Progenitor cell of endocrine pancreas (in vitro differentiated cells): ENCODE data around the gene ZBTB46. TPM values are rescaled to one million over a fixed set of nuclear protein-coding genes. Genes with fewer than 3 reads are reported as not detected.

Experiments used
- DNase-seq: peaks from one replicate; pipeline ENCODE4 v3.0.0; 2021; ENCODE audit warnings: low spot score; ENCODE audit not compliant: unreplicated experiment
- H3K27ac Mint-ChIP-seq: 2 replicates; pipeline ENCODE4 v1.8.0; 2021; ENCODE audit warnings: mild to moderate bottlenecking, moderate library complexity, mixed read lengths
- H3K27me3 Mint-ChIP-seq: 2 replicates; pipeline ENCODE4 v1.8.0; 2021; ENCODE audit warnings: mixed read lengths
- H3K36me3 Mint-ChIP-seq: 2 replicates; pipeline ENCODE4 v1.8.0; 2022; ENCODE audit warnings: mixed read lengths; ENCODE audit not compliant: insufficient read depth
- H3K4me1 Mint-ChIP-seq: 2 replicates; pipeline ENCODE4 v1.8.0; 2021; ENCODE audit warnings: low read depth, mixed read lengths
- H3K4me3 Mint-ChIP-seq: 2 replicates; pipeline ENCODE4 v1.8.0; 2021; ENCODE audit warnings: low read depth, mild to moderate bottlenecking, moderate library complexity, mixed read lengths
- H3K9me3 Mint-ChIP-seq: 2 replicates; pipeline ENCODE4 v1.8.0; 2021; ENCODE audit warnings: low read depth, mixed read lengths
- CTCF ChIP-seq: fragments of 200-600 bp; sonication (generic); IDR thresholded peaks from one replicate; pipeline ENCODE4 v1.5.0; 2021; ENCODE audit warnings: antibody characterized with exemption, mild to moderate bottlenecking; ENCODE audit not compliant: unreplicated experiment
- total RNA-seq: library from RNA; stranded (reverse); gene quantifications from 2 replicates; pipeline ENCODE4 v1.2.1, GENCODE V29; 2021

The ZBTB46 gene
- total RNA-seq, 1 donor from 2014 or later: 31.2 TPM

- no peak for TF ChIP-seq CTCF
- Mint-ChIP-seq H3K36me3 (peaks cover 2% of the 10 kb centered on the region), H3K9me3 (no peaks in the 10 kb centered on the region), H3K27ac (no peak overlapping the region), H3K4me3 (no peak overlapping the region), H3K4me1 (peaks cover 19% of the 10 kb centered on the region), H3K27me3 (no peaks in the 10 kb centered on the region)
- no peak for DNase-seq
These were observed 8.8 kb downstream of the ZBTB46 start for GRCh38 chr20:63822276-63822696.

GRCh38 chr20:63821811-63822210 is 9.3 kb downstream of the ZBTB46 start:
- Mint-ChIP-seq H3K27me3 (no peaks in the 10 kb centered on the region), H3K36me3 (peaks cover 2% of the 10 kb centered on the region), H3K27ac (no peak overlapping the region), H3K4me3 (no peak overlapping the region), H3K4me1 (peaks cover 19% of the 10 kb centered on the region), H3K9me3 (no peaks in the 10 kb centered on the region)
- DNase-seq: no peak
- TF ChIP-seq CTCF: no peak

GRCh38 chr20:63819224-63819921 is 11.7 kb downstream of the ZBTB46 start:
- H3K4me3 Mint-ChIP-seq: no peak overlapping the region
- H3K27me3 Mint-ChIP-seq: no peaks in the 10 kb centered on the region
- peak; percentile 18 for TF ChIP-seq CTCF
- H3K9me3 Mint-ChIP-seq: no peaks in the 10 kb centered on the region
- H3K36me3 Mint-ChIP-seq: peaks cover 2% of the 10 kb centered on the region
- H3K27ac Mint-ChIP-seq: peak overlapping the region; percentile 39
- no peak for DNase-seq
- H3K4me1 Mint-ChIP-seq: peaks cover 16% of the 10 kb centered on the region

GRCh38 chr20:63815615-63816253 is 15.3 kb downstream of the ZBTB46 start:
- no peaks in the 10 kb centered on the region for H3K9me3 Mint-ChIP-seq
- no peak for DNase-seq
- H3K27me3 Mint-ChIP-seq: no peaks in the 10 kb centered on the region
- TF ChIP-seq CTCF: no peak
- H3K4me3 Mint-ChIP-seq: no peak overlapping the region
- H3K27ac Mint-ChIP-seq: no peak overlapping the region
- peaks cover 7% of the 10 kb centered on the region for H3K4me1 Mint-ChIP-seq
- H3K36me3 Mint-ChIP-seq: no peaks in the 10 kb centered on the region

- Mint-ChIP-seq H3K4me3 (no peak overlapping the region), H3K27ac (peak overlapping the region; percentile 20), H3K27me3 (no peaks in the 10 kb centered on the region), H3K36me3 (no peaks in the 10 kb centered on the region), H3K9me3 (no peaks in the 10 kb centered on the region), H3K4me1 (peaks cover 8% of the 10 kb centered on the region)
- DNase-seq: no peak
- TF ChIP-seq CTCF: no peak
These were observed 16.0 kb downstream of the ZBTB46 start for GRCh38 chr20:63814891-63815614.
